GM12872 (cell line): Measurements from ENCODE around the gene VCAN.

Experiments used
- TF ChIP-seq, protein P1 (sequence below): IDR thresholded peaks from 3 replicates; pipeline ENCODE4 v1.5.1; 2011; ENCODE audit warnings: low read depth, mild to moderate bottlenecking, low read length, moderate library complexity; ENCODE audit not compliant: insufficient read depth

Gene VCAN

DNA sequence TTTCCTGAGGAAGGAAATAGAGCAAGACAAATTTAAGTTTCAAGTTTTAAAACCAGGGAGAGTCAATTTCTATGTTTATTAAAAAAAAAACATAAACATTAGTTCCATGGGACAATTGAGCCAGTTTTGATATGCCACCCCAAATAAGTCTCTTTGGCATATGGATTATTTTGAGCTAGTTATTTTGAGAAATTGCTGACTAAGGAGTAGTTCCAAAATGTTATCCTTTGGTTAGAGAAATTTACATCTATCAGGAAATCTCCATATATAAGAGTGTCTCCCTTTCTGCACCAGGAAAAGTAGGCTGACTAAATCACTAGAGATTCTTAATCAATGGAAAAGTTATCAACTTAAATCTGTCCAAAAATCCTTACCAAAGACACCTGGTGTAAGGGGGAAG lies 143.3 kb downstream of the VCAN start:
- TF ChIP-seq, protein P1, sequence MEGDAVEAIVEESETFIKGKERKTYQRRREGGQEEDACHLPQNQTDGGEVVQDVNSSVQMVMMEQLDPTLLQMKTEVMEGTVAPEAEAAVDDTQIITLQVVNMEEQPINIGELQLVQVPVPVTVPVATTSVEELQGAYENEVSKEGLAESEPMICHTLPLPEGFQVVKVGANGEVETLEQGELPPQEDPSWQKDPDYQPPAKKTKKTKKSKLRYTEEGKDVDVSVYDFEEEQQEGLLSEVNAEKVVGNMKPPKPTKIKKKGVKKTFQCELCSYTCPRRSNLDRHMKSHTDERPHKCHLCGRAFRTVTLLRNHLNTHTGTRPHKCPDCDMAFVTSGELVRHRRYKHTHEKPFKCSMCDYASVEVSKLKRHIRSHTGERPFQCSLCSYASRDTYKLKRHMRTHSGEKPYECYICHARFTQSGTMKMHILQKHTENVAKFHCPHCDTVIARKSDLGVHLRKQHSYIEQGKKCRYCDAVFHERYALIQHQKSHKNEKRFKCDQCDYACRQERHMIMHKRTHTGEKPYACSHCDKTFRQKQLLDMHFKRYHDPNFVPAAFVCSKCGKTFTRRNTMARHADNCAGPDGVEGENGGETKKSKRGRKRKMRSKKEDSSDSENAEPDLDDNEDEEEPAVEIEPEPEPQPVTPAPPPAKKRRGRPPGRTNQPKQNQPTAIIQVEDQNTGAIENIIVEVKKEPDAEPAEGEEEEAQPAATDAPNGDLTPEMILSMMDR: no peak

DNA sequence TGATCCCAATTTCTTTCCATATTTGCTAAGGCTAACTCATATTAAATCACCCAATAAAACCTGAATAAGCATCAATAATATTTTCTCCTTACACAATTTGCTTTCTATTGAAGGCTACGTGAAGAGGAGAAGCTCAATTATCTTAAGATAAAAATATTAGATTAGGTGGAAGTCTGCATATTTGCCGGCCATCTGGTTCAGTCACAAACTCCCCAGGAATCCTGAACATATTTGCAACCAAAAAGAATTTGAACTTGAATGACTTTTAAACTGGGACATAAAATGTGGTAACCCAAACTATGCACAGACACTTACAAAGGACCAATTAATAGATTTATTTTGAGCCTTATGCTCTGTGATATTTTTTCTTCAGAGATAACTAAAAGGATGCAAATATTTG lies 156.8 kb downstream of the VCAN start:
- TF ChIP-seq, protein P1: no peak
